Activated CD8-positive, alpha-beta memory T cell treated with anti-CD3 and anti-CD28 coated beads, Interleukin-2, amount 50 U/mL, for 24 hours (primary cell): ENCODE data around the gene IPP.
"Not testable (repeated sequence)": the region's sequence is repeated elsewhere in the genome, so short reads cannot be mapped to it uniquely, and the experiment has no call there.

Source experiments
- DNase-seq: peaks from one replicate; pipeline ENCODE4 v3.0.0-alpha.2; 2020; ENCODE audit errors: extremely low read depth

IPP gene

GRCh38 chr1:45750298-45751038, at the start of gene IPP:
Gene IPP (minus strand): TSS chr1:45750653. CDS start chr1:45746411, 4,242 bp downstream.
- DNase-seq, result peak; percentile 90

GRCh38 chr1:45796946-45797345, 46.5 kb upstream of the IPP start:
- DNase-seq, result no peak

- no peak for DNase-seq
These were observed 45.9 kb upstream of the IPP start for GRCh38 chr1:45796381-45796780.

- DNase-seq, result no peak
These were observed 43.6 kb upstream of the IPP start for GRCh38 chr1:45793942-45794604.

GRCh38 chr1:45792744-45793143, 42.3 kb upstream of the IPP start:
- DNase-seq, result no peak

- DNase-seq, result no peak
These were observed 39.1 kb upstream of the IPP start for GRCh38 chr1:45789601-45790000.

GRCh38 chr1:45787905-45788304, 37.5 kb upstream of the IPP start:
- no peak for DNase-seq

GRCh38 chr1:45785583-45785982, 35.1 kb upstream of the IPP start:
- DNase-seq, result no peak

- DNase-seq, result no peak
These were observed 25.3 kb upstream of the IPP start for GRCh38 chr1:45775794-45776193.

GRCh38 chr1:45772971-45773370, 22.5 kb upstream of the IPP start:
- no peak for DNase-seq

- no peak for DNase-seq
These were observed 18.9 kb upstream of the IPP start for GRCh38 chr1:45769261-45769932.

GRCh38 chr1:45767035-45767434, 16.6 kb upstream of the IPP start:
- no peak for DNase-seq

- DNase-seq, result no peak
These were observed 15.7 kb upstream of the IPP start for GRCh38 chr1:45765999-45766792.

- no peak for DNase-seq
These were observed 11.8 kb upstream of the IPP start for GRCh38 chr1:45762291-45762690.

GRCh38 chr1:45755697-45756096, 5.2 kb upstream of the IPP start:
- no peak for DNase-seq

- no peak for DNase-seq
These were observed 3.0 kb upstream of the IPP start for GRCh38 chr1:45753248-45754037.

- DNase-seq, result no peak
These were observed 2.1 kb upstream of the IPP start for GRCh38 chr1:45752441-45753052.

GRCh38 chr1:45752014-45752413, 1.6 kb upstream of the IPP start:
- no peak for DNase-seq

GRCh38 chr1:45751039-45751838, 786 bp upstream of the IPP start:
- not testable (repeated sequence) for DNase-seq

- DNase-seq, result no peak
These were observed 3.5 kb downstream of the IPP start for GRCh38 chr1:45746922-45747321.
